ENCODE results near the gene RCVRN.
"Not testable (repeated sequence)": the region's sequence is repeated elsewhere in the genome, so short reads cannot be mapped to it uniquely, and the experiment has no call there.

Gene RCVRN

GRCh38 chr17:9921216-9921615 is 16.1 kb upstream of the RCVRN start:
- not testable (repeated sequence) for DNase-seq

DNA sequence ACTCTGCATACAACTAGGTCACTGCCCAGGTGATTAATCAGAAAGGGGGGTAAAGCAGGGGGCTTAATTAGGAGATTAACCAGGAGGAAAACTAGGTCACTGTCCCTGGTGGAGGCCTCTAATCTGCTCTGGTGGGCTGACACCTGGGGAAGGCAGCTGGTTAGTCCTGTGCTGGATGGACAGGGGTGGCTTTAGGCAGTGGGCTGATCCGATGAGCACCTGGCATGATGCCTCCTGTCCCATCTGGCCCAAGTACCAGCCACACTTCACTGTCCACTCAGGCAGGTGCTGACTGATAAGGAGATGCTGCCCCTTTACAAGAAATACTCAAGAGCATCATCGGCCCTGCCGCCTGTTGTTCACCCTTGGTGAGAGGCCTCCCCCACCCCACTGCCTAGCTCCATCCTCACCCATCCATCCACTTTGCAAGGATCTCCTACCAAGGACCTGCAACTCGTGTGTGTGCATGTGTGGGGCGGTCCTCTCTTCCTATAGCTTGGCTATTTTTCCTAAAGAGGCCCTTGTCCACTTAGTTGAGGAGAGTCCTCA is 13.8 kb upstream of the RCVRN start:
- peak; percentile 49 for DNase-seq

DNA sequence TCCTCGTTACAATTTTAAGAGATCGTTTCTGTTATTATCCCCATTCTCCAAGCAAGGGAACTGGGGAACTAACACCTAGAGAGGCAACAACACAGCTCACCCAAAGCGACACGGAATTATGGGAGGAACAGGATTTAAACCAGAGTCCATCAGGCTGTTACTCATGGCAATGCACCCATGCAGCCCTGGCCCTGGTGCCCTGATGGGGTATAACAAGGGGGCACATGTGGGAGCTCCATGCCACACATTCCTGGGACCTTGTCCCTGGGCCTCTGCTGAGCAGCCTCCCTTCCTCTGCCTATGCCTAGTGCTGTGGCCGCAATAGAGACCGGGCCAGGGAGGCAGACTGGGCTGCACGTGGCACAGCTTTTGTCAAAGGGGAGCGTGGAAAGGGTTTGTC is 13.3 kb upstream of the RCVRN start:
- DNase-seq: no peak

- DNase-seq: no peak
Observed at GRCh38 chr17:9917801-9918200, 12.7 kb upstream of the RCVRN start.

DNA sequence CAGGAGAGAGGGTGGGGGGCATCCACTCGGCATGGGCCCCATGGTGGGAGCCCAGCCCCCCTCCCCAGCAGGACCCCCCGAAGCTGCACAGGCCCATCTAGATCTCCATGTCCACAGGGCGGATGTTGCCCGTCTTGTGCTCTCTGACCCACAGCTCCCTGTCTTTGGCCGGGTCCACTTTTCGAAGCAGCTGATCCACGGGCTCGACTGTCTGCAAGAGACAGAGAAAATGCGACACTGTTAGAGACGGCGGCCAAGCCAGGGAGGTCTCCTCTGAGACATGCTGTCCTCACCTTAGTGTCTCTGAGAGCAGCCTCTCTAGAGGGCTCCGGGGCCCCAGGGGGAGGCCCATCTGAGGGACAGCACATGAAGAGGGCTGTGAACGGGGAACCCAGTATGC is 12.1 kb upstream of the RCVRN start:
- DNase-seq: no peak

- DNase-seq: no peak
Observed at GRCh38 chr17:9916108-9916507, 11.0 kb upstream of the RCVRN start.

DNA sequence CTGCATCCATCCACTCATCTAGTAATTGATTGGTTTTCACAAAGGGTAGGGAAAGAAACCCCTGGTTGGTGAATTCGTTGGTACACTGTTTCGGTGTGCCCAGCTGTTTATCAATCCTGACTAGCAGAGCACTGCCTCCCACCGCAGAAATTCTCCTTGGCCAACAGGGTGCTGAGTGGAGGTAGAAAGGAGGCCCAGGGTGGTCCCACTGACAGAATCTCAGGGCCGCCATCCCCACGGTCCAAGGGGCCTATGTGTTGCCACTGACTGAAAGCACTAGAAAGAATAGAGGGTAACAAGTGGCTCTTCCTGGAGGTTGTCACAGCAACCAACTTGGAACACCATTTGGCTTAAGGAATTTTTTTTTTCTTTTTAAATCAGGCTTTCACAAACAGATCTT is 8.4 kb upstream of the RCVRN start:
- DNase-seq: no peak

- no peak for DNase-seq
Observed at GRCh38 chr17:9912121-9913099, 7.3 kb upstream of the RCVRN start.

DNA sequence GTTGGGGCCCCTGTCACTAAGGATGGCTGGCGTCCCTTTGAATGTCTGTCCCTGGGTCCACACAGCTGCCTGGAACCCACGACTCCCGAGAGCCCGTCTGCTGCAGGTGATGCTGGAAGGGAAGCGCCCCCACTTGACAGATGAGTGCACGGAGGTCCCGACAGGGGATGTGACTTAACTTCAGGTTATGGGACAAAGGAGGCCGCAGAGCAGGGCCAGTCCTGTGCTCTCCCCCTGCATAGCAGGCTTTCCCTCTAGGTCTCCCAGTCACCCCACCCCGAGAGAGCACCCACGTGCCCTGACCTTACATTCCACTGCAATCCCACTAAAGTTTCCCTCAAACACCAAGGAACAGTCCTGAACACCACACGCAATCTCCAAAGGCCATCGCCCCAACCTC is 6.0 kb upstream of the RCVRN start:
- DNase-seq: no peak

DNA sequence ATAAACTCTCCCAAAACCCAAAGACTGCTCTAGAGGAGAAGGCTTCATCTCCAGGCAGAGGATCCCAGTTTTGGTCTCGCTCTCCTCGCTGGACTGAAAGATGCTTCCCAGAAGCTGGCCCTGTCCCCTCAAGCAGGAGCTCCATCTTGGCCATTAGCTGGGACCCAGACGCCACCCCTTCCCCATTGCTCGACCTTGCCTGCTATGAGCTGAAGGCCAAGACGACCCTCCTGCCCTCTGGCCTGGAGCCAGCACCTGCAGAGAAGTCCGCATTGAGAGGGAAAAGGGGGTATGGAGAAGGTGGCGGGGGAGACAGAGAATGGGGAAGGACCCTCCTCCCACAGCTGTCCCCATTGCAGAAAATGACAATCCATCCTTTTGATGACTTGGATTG is 3.6 kb upstream of the RCVRN start:
- no peak for DNase-seq

- peak; percentile 38 for DNase-seq
Observed at GRCh38 chr17:9907883-9908648, 3.0 kb upstream of the RCVRN start.

DNA sequence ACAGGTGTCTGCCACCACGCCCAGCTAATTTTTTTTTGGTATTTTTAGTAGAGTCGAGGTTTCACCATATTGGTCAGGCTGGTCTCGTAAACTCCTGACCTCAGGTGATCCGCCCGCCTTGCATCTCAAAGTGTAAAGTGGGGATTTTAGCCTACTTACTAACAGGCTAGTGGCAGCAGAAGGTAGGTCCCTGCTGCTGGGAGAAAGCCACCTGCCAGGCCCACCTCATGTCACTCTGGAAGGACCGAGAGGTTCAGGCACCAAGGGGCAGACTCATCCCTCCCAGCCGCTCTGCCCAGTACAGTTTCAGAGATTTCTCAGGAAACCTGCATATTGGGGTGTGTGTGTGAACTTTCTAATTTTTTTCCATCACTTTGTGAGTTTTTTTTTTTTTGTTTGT is 2.1 kb upstream of the RCVRN start:
- no peak for DNase-seq

DNA sequence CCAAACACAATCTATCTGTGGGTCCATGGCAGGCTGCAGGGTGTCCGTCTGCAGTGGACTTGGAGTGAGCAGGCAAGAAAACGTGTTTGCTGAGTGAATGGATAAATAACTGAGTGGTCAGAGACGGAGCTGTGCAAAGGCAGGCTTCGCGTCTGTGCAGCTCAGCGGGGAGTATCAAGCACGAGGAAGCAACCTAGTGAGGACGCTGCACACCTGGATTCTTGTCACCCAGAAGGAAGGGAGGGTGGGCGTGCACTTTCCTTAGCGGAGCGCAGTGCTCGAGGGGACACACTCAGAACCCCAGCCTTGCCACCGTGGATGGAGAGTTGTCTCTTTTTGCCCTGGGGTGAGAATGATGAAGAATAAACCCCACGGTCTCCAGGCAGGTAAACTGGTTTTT is 1.5 kb upstream of the RCVRN start:
- DNase-seq: no peak

DNA sequence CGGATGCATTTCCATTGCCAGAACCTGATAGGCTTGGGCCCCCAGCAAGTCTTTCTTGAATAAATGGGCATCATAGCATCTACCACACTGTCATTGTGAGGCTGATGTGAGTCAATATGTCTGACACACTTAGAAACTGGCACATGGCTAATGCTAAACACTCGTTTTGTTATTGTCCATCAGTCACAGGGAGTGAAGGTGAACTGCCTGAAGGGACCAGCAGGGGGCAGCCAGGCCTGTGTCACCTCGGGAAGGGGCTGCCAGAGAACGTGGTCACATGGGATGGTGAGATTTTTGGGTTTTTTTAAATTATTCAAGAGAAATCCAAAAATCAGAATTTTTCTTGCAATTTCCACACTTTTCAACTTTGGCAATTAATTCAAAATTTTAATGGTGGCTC is 831 bp upstream of the RCVRN start:
- DNase-seq: no peak

DNA sequence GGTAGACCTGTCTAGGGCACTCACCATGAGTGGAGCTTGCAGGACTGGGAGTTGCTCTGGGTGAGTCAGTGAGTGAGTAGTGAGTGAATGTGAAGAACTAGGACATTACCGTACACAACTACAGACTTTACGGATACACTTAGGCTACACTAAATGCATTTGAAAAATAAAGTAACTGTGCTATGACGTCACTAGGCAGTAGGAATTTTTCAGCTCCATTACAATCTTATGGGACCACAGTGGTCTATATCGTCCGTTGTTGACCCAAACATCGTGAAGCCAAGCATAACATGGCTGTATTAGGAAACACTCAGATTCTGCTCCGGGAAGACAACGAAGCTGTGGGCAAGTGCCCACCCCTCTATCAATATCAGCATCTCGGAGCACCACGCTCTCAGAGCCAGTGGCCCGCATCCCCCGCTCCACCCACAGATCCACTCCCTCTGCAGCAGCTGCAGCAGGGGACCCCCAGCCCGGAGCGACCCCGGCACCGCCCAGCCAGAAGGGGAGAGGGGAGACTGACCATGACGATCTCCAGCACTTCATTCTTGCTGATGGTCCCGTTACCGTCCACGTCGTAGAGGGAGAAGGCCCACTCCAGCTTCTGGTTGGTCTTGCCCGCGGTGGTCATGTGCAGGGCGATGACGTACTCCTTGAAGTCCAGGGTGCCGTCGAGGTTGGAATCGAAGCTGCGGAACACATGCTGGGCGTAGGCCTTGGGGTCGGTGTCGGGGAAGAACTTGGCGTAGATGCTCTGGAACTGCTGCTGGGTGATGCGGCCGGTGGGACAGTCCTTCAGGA is 594 bp downstream of the RCVRN start:
- no peak for DNase-seq

- DNase-seq: peak; percentile 28
Observed at GRCh38 chr17:9902120-9902519, 3.0 kb downstream of the RCVRN start.

DNA sequence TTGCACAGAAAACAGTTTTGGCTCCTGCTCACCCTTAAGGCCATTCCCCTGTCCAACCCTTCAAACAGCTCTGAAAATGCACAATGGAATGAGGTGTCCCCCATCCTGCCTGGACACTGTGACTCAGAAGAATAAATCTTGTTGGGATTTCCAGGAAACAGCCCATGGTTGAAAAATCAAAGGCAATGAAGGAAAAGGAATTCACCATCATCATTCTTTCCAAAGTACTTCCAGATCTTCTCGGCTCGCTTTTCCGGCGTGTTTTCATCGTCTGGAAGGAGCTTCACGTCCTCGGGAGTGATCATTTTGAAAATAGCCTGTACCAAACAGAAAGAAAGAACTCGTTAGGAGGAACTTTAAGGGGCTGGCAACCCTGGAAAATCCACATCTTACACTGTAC is 4.3 kb downstream of the RCVRN start:
- DNase-seq: no peak

DNA sequence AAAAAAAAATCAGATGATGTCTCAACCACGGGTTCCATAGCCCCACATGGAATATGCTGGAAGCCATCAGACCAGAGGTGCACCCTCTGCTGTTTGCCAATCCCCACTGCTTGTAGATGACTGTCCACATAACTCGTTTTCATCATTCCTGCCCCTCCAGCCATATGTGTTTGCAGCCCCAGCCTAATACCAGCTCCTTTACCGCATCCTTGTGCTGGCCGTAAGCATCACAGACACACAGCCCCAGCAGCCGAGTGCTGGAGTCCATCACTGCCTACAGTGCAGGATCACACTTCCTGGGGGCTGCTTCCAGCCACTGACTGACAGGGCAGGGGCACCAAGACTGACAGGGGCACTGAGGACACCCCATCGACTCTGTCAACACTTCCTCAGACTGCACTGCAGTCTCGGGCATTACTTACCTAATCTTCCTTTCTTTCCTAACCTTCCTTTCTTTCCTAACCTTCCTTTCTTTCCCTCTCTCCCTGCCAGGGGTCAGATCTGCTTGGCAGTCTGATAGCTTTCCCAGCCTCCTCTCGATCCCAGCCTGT is 5.0 kb downstream of the RCVRN start:
- DNase-seq: peak; percentile 35

GRCh38 chr17:9899280-9900043 is 5.6 kb downstream of the RCVRN start:
- peak; percentile 17 for DNase-seq

DNA sequence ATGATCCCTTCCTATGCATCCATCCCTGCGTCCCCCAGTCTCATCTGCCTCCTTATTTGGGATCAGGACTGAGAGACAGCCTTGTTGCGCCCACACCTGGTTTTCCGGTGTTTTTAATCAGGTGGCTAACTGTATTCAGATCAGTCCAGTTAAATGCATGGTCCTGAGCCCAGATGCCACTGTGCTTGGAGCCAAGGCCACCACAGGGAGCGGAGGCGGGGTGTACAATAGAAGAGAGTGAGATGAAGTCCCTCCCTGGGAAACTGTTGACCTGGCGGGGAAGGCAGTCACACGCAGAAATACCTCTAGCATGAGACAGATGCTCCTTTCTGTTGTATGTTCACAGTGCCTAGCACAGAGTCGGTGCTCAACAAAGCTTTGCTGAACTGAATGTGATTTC is 6.3 kb downstream of the RCVRN start:
- no peak for DNase-seq

GRCh38 chr17:9897372-9897968 is 7.6 kb downstream of the RCVRN start:
- DNase-seq: peak; percentile 81
